ENCODE data around the gene FAM186B. TPM values are rescaled to one million over a fixed set of nuclear protein-coding genes. Genes with fewer than 3 reads are reported as not detected.
"Not testable (repeated sequence)": the region's sequence is repeated elsewhere in the genome, so short reads cannot be mapped to it uniquely, and the experiment has no call there.

FAM186B gene
- total RNA-seq, 1 donor from 2014 or later, result 0.26 TPM

- TF ChIP-seq CTCF (IDR thresholded peaks at IDR 0.05; ENCODE audit: insufficient read depth, low read length, severe bottlenecking), result no peak
- no peaks in the 10 kb centered on the region for H3K27me3 ChIP-seq (ENCODE audit: control insufficient read depth, insufficient read depth, low read length)
- no peaks in the 10 kb centered on the region for H3K36me3 ChIP-seq (ENCODE audit: control insufficient read depth, insufficient read depth, low read length)
- H3K4me3 ChIP-seq (ENCODE audit: low read depth, low read length), result no peak overlapping the region
- peak; percentile 65 for DNase-seq (ENCODE audit: low read depth)
- FAIRE-seq, result no peak
Measured at GRCh38 chr12:49619286-49619685, 13.8 kb upstream of the FAM186B start.

- no peaks in the 10 kb centered on the region for H3K27me3 ChIP-seq (ENCODE audit: control insufficient read depth, insufficient read depth, low read length)
Measured at GRCh38 chr12:49618576-49618975, 13.1 kb upstream of the FAM186B start.

GRCh38 chr12:49616533-49617219 lies 11.2 kb upstream of the FAM186B start:
- Histone ChIP-seq H3K4me3 (ENCODE audit: low read depth, low read length) (no peak overlapping the region), H3K27me3 (ENCODE audit: control insufficient read depth, insufficient read depth, low read length) (no peaks in the 10 kb centered on the region), H3K36me3 (ENCODE audit: control insufficient read depth, insufficient read depth, low read length) (no peaks in the 10 kb centered on the region)
- no peak for TF ChIP-seq CTCF (IDR thresholded peaks at IDR 0.05; ENCODE audit: insufficient read depth, low read length, severe bottlenecking)
- FAIRE-seq (no peak), DNase-seq (ENCODE audit: low read depth) (no peak)

More at GRCh38 chr12:49618576-49618975, 13.1 kb upstream of the FAM186B start:
- no peak for DNase-seq (ENCODE audit: low read depth)
- FAIRE-seq, result no peak
- Histone ChIP-seq H3K36me3 (ENCODE audit: control insufficient read depth, insufficient read depth, low read length) (no peaks in the 10 kb centered on the region), H3K4me3 (ENCODE audit: low read depth, low read length) (no peak overlapping the region)
- no peak for TF ChIP-seq CTCF (IDR thresholded peaks at IDR 0.05; ENCODE audit: insufficient read depth, low read length, severe bottlenecking)

GRCh38 chr12:49615725-49616124 lies 10.3 kb upstream of the FAM186B start:
- peak; percentile 30 for DNase-seq (ENCODE audit: low read depth)
- H3K4me3 ChIP-seq (ENCODE audit: low read depth, low read length), result no peak overlapping the region
- H3K36me3 ChIP-seq (ENCODE audit: control insufficient read depth, insufficient read depth, low read length), result no peaks in the 10 kb centered on the region
- FAIRE-seq, result no peak
- H3K27me3 ChIP-seq (ENCODE audit: control insufficient read depth, insufficient read depth, low read length), result no peaks in the 10 kb centered on the region
- TF ChIP-seq CTCF (IDR thresholded peaks at IDR 0.05; ENCODE audit: insufficient read depth, low read length, severe bottlenecking), result no peak

GRCh38 chr12:49612210-49612609 lies 6.8 kb upstream of the FAM186B start:
- H3K27me3 ChIP-seq (ENCODE audit: control insufficient read depth, insufficient read depth, low read length), result no peaks in the 10 kb centered on the region
- no peak for TF ChIP-seq CTCF (IDR thresholded peaks at IDR 0.05; ENCODE audit: insufficient read depth, low read length, severe bottlenecking)
- no peak overlapping the region for H3K4me3 ChIP-seq (ENCODE audit: low read depth, low read length)
- DNase-seq (ENCODE audit: low read depth), result no peak
- no peak for FAIRE-seq
- H3K36me3 ChIP-seq (ENCODE audit: control insufficient read depth, insufficient read depth, low read length), result no peaks in the 10 kb centered on the region

- DNase-seq (ENCODE audit: low read depth); H3K36me3 ChIP-seq (ENCODE audit: control insufficient read depth, insufficient read depth, low read length); FAIRE-seq; H3K27me3 ChIP-seq (ENCODE audit: control insufficient read depth, insufficient read depth, low read length); H3K4me3 ChIP-seq (ENCODE audit: low read depth, low read length): not testable (repeated sequence)
Measured at GRCh38 chr12:49610785-49611184, 5.3 kb upstream of the FAM186B start.

All from bronchial epithelial cell (primary cell).